Smooth muscle cell (in vitro differentiated cells): ENCODE results near the gene UBE2G2. TPM values are rescaled to one million over a fixed set of nuclear protein-coding genes. Genes with fewer than 3 reads are reported as not detected.

Source experiments
- DNase-seq: peaks from one replicate; lab custom pipeline; 2025; ENCODE audit not compliant: unreplicated experiment; lab: John Stamatoyannopoulos, UW
- H2AFZ ChIP-seq: fragments of 200-600 bp; sonication (generic); 2 replicates; pipeline ENCODE4 v1.6.0; 2016; ENCODE audit warnings: antibody characterized with exemption, low read depth, mild to moderate bottlenecking
- H3F3A ChIP-seq: fragments of 200-600 bp; sonication (generic); 2 replicates; pipeline ENCODE4 v1.6.0; 2017; ENCODE audit warnings: antibody characterized with exemption, low read depth
- H3K27ac ChIP-seq: fragments of 200-600 bp; sonication (generic); 2 replicates; pipeline ENCODE4 v1.5.1; 2016; ENCODE audit warnings: low read depth, mild to moderate bottlenecking
- H3K27me3 ChIP-seq: fragments of 200-600 bp; sonication (generic); 2 replicates; pipeline ENCODE4 v1.6.1; 2016; ENCODE audit warnings: low read depth, mild to moderate bottlenecking
- H3K36me3 ChIP-seq: fragments of 200-600 bp; sonication (generic); 2 replicates; pipeline ENCODE4 v1.5.1; 2016; ENCODE audit warnings: low read depth
- H3K4me1 ChIP-seq: fragments of 200-600 bp; sonication (generic); 2 replicates; pipeline ENCODE4 v1.5.1; 2016; ENCODE audit warnings: low read depth
- H3K4me2 ChIP-seq: fragments of 200-600 bp; sonication (generic); 2 replicates; pipeline ENCODE4 v1.6.0; 2016; ENCODE audit warnings: mild to moderate bottlenecking
- H3K4me3 ChIP-seq: fragments of 200-600 bp; sonication (generic); 2 replicates; pipeline ENCODE4 v1.5.1; 2016; ENCODE audit warnings: mild to moderate bottlenecking
- H3K79me2 ChIP-seq: fragments of 200-600 bp; sonication (generic); 2 replicates; pipeline ENCODE4 v1.6.0; 2016; ENCODE audit warnings: low read depth, mild to moderate bottlenecking
- H3K9ac ChIP-seq: fragments of 200-600 bp; sonication (generic); 2 replicates; pipeline ENCODE4 v1.6.0; 2016; ENCODE audit warnings: low read depth
- H3K9me3 ChIP-seq: fragments of 200-600 bp; sonication (generic); replicated peaks from 2 replicates; pipeline ENCODE4 v1.5.1; 2016; ENCODE audit warnings: low read depth
- H4K20me1 ChIP-seq: fragments of 200-600 bp; sonication (generic); 2 replicates; pipeline ENCODE4 v1.6.0; 2016; ENCODE audit warnings: low read depth
- WGBS: methylation state at CpG from one replicate; pipeline ENCODE4 v1.1.7; 2016; ENCODE audit warnings: low lambda C conversion rate; 5-methylcytosine and 5-hydroxymethylcytosine counted together
- polyA plus RNA-seq: library from polyadenylated mRNA; unstranded; fragments of >200 nt; fragmentation: Nextera tagmentation; extraction: Ambion mirVana; gene quantifications from 2 replicates; pipeline ENCODE4 v1.2.1, GENCODE V29; 2016
- total RNA-seq: library from RNA; depleted of rRNA; stranded (reverse); fragments of >200 nt; gene quantifications from 2 replicates; pipeline ENCODE4 v1.2.3, GENCODE V29; 2014
- TF ChIP-seq, protein P1 (sequence below): fragments of 200-600 bp; sonication (generic); IDR thresholded peaks from 2 replicates; pipeline ENCODE4 v1.5.1; 2017; ENCODE audit warnings: borderline replicate concordance, mild to moderate bottlenecking, antibody characterized with exemption; ENCODE audit not compliant: insufficient read depth, poor library complexity, severe bottlenecking

The UBE2G2 gene
- total and polyA plus RNA-seq, 2 experiments from 2014 or later: 33.1 to 34.1 TPM

- Histone ChIP-seq H4K20me1 (peaks cover 50% of the 10 kb centered on the region), H3K27ac (no peak overlapping the region), H3F3A (no peaks in the 10 kb centered on the region), H3K27me3 (no peaks in the 10 kb centered on the region), H3K79me2 (peaks cover 20% of the 10 kb centered on the region), H3K9ac (no peak overlapping the region), H3K9me3 (no peaks in the 10 kb centered on the region), H3K36me3 (no peaks in the 10 kb centered on the region), H3K4me1 (no peaks in the 10 kb centered on the region), H3K4me3 (peak overlapping the region; percentile 91), H2AFZ (no peak overlapping the region), H3K4me2 (peak overlapping the region; percentile 93)
- WGBS: 0% methylated on average over 30 of the region's 43 CpGs
- TF ChIP-seq, protein P1, sequence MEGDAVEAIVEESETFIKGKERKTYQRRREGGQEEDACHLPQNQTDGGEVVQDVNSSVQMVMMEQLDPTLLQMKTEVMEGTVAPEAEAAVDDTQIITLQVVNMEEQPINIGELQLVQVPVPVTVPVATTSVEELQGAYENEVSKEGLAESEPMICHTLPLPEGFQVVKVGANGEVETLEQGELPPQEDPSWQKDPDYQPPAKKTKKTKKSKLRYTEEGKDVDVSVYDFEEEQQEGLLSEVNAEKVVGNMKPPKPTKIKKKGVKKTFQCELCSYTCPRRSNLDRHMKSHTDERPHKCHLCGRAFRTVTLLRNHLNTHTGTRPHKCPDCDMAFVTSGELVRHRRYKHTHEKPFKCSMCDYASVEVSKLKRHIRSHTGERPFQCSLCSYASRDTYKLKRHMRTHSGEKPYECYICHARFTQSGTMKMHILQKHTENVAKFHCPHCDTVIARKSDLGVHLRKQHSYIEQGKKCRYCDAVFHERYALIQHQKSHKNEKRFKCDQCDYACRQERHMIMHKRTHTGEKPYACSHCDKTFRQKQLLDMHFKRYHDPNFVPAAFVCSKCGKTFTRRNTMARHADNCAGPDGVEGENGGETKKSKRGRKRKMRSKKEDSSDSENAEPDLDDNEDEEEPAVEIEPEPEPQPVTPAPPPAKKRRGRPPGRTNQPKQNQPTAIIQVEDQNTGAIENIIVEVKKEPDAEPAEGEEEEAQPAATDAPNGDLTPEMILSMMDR: no peak
- peak; percentile 68 for DNase-seq
These were observed 15.9 kb upstream of the UBE2G2 start for GRCh38 chr21:44817506-44817880.

- H3K9ac ChIP-seq: no peak overlapping the region
- 55% methylated on average over 21 of the region's 57 CpGs for WGBS
These were observed 15.3 kb upstream of the UBE2G2 start for GRCh38 chr21:44816761-44817505.

GRCh38 chr21:44815852-44816628 is 14.4 kb upstream of the UBE2G2 start:
- Histone ChIP-seq H3K4me2 (no peak overlapping the region), H4K20me1 (peaks cover 65% of the 10 kb centered on the region), H3K4me1 (no peaks in the 10 kb centered on the region), H3K27me3 (no peaks in the 10 kb centered on the region), H3K27ac (no peak overlapping the region), H3K4me3 (no peak overlapping the region), H2AFZ (no peak overlapping the region), H3K79me2 (peaks cover 33% of the 10 kb centered on the region), H3F3A (no peaks in the 10 kb centered on the region), H3K9me3 (no peaks in the 10 kb centered on the region), H3K9ac (no peak overlapping the region), H3K36me3 (no peaks in the 10 kb centered on the region)
- TF ChIP-seq, protein P1: no peak
- 83% methylated on average over 10 of the region's 10 CpGs for WGBS
- no peak for DNase-seq

More at GRCh38 chr21:44816761-44817505, 15.3 kb upstream of the UBE2G2 start:
- H3K36me3 ChIP-seq: no peaks in the 10 kb centered on the region
- H3K4me3 ChIP-seq: peak overlapping the region; percentile 91
- TF ChIP-seq, protein P1: no peak
- no peak overlapping the region for H3K27ac ChIP-seq
- peak overlapping the region; percentile 93 for H3K4me2 ChIP-seq
- no peaks in the 10 kb centered on the region for H3K9me3 ChIP-seq
- peaks cover 56% of the 10 kb centered on the region for H4K20me1 ChIP-seq
- H2AFZ ChIP-seq: no peak overlapping the region
- no peaks in the 10 kb centered on the region for H3K4me1 ChIP-seq
- H3K27me3 ChIP-seq: no peaks in the 10 kb centered on the region
- peaks cover 25% of the 10 kb centered on the region for H3K79me2 ChIP-seq
- no peak for DNase-seq
- no peaks in the 10 kb centered on the region for H3F3A ChIP-seq
